CD4-positive, alpha-beta T cell treated with Interleukin-21 for 1 hour (primary cell): Measurements from ENCODE around the gene RHBDD1.

Experiments used
- DNase-seq: peaks from one replicate; pipeline ENCODE4 v3.0.0-alpha.2; 2020

The RHBDD1 gene

DNA sequence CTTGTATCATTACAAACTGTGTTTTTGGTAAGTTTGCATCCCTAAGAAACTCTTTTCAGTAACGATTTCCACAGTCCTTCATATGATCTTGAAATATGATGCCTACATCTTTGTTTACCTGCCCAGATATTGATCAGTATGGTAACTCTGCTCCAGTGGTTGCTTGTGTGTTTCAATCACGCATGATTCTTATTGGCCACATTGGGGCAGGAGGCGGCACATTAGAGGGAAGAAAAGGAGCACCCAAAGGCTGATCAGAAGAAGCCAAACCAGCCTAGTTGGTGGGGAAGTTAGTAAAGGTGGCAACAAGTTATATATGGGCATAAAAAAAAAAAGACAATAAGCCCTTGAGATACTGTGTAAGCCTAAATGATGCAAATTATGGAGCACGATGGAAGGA, 158.9 kb downstream of the RHBDD1 start:
- no peak for DNase-seq

- no peak for DNase-seq
Measured at GRCh38 chr2:226995625-226996041, 159.8 kb downstream of the RHBDD1 start.

- no peak for DNase-seq
Measured at GRCh38 chr2:226999661-227000060, 163.8 kb downstream of the RHBDD1 start.

- DNase-seq: no peak
Measured at GRCh38 chr2:227000123-227000522, 164.3 kb downstream of the RHBDD1 start.

DNA sequence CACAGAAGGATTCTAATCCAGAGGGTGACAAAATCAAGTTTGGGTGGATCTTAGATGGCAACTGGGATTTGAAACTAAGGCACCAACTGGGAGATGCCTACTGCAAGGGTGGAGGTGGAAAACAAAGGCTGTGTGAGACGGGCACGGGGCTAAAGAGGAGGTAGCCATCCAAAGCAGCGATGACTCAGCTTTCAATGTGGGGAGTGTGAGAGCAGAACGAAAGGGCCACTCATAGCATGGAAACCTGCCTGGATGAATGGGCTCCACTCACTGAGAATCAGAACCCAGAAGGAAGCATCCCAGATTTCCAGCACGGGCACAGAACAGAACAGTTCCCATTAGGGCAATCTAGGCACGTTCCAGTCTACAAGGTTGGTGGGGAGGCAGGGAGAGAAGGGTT, 168.6 kb downstream of the RHBDD1 start:
- DNase-seq: no peak

GRCh38 chr2:227006189-227006897, 170.5 kb downstream of the RHBDD1 start:
- no peak for DNase-seq

DNA sequence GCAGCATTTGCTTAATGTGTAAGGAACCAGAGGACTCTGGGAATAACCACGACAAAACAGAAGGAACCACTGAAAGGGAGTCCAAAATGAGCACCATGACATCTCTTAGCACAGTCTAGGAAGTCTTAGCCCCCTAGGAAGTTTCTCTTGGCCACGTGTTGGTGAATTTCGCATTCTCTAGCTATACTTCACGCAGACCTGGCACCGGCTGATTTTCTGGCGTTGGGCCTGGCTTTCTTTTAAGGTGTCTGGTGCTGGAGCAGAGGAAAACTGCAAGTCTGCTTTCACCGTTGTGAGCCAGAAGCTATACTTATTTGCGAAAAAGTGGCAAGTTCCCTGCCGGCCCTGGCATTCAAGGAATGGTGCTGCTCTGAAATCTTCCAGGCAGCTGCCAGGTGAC, 171.3 kb downstream of the RHBDD1 start:
- no peak for DNase-seq

- DNase-seq: no peak
Measured at GRCh38 chr2:227007940-227008339, 172.1 kb downstream of the RHBDD1 start.

GRCh38 chr2:227010433-227010832, 174.6 kb downstream of the RHBDD1 start:
- no peak for DNase-seq

- DNase-seq: no peak
Measured at GRCh38 chr2:227013330-227013729, 177.5 kb downstream of the RHBDD1 start.

DNA sequence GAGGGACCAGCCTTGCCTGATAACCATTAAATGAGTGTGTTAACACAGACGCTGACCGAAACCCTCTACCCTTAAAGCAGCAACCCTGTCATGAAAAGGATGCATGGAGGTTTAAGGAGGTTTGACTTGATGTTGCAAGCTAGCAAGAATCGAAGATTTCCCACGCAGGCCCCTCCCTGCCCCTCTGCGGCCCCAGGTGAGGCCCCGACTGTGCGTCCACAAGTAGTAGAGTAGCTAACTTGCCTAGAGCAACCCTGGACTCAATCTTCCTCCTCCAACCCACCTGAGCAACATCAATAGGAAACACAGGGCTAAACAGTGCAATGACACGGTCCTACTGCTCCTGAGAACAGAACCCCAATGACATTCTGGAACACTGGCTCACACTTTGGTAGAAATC, 178.0 kb downstream of the RHBDD1 start:
- DNase-seq: no peak

DNA sequence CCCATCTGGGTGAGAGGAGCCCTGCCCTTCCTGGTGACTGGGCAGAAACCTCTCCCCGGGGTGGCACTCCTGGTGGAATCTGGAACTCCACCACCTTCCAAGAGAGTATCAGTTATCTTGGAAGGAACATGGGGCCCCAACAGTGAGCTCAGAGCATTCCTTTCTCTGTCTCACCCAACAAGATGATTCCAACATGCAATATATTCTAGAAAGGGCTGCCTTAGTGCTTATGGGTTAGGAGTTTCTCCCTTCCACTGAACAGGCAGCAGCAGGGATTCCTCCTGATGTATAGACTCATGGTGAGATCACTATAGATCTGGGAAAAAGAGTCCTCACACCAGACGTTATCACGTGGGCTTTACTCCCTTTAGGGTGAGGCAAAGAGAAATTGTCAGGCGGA, 181.0 kb downstream of the RHBDD1 start:
- no peak for DNase-seq

- no peak for DNase-seq
Measured at GRCh38 chr2:227020416-227020815, 184.6 kb downstream of the RHBDD1 start.

GRCh38 chr2:227022608-227023007, 186.8 kb downstream of the RHBDD1 start:
- no peak for DNase-seq

GRCh38 chr2:227025510-227025909, 189.7 kb downstream of the RHBDD1 start:
- DNase-seq: no peak

DNA sequence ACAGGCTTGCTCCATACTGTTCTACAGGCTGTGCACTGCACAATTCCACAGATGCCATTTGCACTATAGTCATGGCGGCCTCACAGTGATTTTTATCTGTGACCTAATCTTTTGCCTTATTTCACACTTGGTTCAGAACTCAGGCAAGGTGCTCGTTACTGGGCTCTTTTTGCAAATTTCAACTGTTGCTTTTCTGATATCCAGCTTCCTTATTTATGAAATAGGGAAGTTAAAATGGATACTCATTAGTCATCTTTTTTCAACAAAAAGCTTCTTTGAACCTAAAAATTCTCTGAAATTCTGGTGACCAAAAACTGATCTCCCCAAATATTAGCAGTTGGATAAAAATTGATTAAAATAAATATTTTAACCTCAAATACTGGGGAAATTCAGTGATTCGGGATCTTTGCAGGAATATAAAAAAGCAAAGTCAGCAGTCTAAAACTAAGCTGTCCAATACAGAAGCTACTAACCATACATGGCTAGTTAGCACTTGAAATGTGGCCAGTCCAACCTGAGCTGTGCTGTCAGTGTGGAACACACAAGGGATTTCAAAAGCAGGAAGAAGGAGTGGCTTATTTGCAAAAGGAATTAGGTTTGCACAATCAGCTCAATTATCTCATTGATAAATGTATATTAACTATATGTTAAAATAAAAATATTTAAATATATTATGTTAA, 193.7 kb downstream of the RHBDD1 start:
- DNase-seq: no peak

GRCh38 chr2:227030789-227031188, 194.9 kb downstream of the RHBDD1 start:
- DNase-seq: no peak

GRCh38 chr2:227031379-227031778, 195.5 kb downstream of the RHBDD1 start:
- no peak for DNase-seq

DNA sequence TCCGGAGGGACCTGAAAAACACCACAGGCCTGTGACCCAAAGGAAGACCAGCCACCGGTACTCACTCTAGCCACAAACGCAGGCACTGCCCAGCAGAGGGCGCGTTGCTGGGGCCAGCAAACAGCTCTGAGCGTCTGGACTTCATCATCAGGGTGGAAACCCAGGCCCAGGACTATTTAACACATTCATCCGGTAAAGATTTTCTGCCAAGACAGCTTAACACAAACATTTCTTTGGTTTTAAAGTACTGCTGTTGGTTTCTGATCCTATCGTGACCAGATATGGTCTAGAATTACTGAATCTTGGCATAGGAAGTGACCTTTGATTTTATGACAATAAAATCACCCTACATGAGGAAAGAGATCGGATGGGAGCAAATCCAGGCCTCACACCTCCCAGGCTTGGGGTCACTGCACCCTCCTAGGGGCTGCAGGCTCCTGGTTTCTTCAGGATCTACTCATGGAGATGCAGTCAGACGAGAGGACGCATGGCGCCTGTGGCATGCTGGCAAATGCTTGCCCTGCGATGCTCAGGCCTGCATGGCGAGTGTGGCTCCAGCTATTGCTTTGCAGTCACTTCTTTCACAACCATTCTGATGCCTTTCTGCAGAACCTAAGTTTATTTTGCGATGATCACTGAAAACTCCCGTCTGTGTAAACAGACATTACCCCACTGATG, 197.8 kb downstream of the RHBDD1 start:
- DNase-seq: peak; percentile 7

- no peak for DNase-seq
Measured at GRCh38 chr2:227035711-227036367, 200.0 kb downstream of the RHBDD1 start.

- DNase-seq: no peak
Measured at GRCh38 chr2:227036527-227036926, 200.7 kb downstream of the RHBDD1 start.

DNA sequence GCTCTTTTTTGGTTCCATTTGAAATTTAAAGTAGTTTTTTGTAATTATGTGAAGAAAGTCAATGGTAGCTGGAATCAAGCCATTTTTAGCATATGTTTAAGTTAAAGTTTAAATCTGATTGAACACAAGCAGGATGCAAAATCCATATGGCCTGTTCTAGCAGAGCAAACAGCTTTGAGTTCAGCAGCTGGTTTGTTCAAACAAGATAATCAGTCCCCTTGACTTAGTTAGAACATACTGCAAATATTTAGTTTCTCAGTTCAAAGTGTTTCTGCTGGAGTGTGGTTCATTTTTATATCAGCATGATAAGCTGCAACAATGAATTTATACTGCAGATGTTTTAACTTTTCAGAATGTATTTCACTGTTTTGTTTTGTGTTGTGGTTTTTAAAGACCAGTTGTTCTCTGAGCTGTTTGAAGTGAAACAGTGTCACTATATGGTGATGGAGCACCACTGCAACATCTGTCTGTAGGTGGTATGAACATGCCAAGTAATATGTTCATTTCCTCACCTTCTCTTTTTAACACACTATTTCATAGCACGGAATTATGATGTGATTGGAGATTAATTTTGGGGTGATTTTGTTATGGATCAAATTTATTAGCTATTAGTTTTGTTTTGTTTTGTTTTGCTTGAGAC, 202.8 kb downstream of the RHBDD1 start:
- DNase-seq: no peak

- no peak for DNase-seq
Measured at GRCh38 chr2:227043981-227044380, 208.1 kb downstream of the RHBDD1 start.
